HepG2 (cell line): ENCODE measurements around the gene CEL. TPM values are rescaled to one million over a fixed set of nuclear protein-coding genes. Genes with fewer than 3 reads are reported as not detected.

ENCODE experiments used
- ATAC-seq: fragments of 200-7000 bp; cut with Tn5 transposase; 3 replicates; pipeline ENCODE4 v1.9.1; 2020; ENCODE audit warnings: mild to moderate bottlenecking, moderate library complexity
- BruUV-seq: library from RNA; stranded (reverse); fragments of 400-500 nt; replicated peaks from 2 replicates; lab custom pipeline; 2021; lab: Mats Ljungman, UMichigan
- CTCF ChIA-PET: fragments of 300-600 bp; formaldehyde crosslinking; extraction: SDS; loops from one replicate; lab custom pipeline; 2021; ENCODE audit warnings: low total read pairs, inconsistent platforms, low intra/inter-chr PET ratio; lab: Yijun Ruan, JAX
- POLR2A ChIA-PET: fragments of 350-600 bp; sonication (Branson Sonifier 250); formaldehyde crosslinking; loops from one replicate; lab custom pipeline; 2020; ENCODE audit warnings: antibody characterized with exemption, inconsistent platforms; lab: Yijun Ruan, JAX
- DNase-seq: peaks from one replicate; pipeline ENCODE4 v3.0.0-alpha.2; 2015; ENCODE audit warnings: low spot score
- FAIRE-seq: peaks from 3 replicates; lab custom pipeline; 2011; peaks lifted over from hg19 to GRCh38; lab: Jason Lieb, UNC
- H2AFZ ChIP-seq: one replicate; pipeline ENCODE4 v1.6.1; 2011; ENCODE audit warnings: low read length, inconsistent platforms
- H3K27ac ChIP-seq: fragments of 300-600 bp; 3 replicates; pipeline ENCODE4 v1.8.0; 2011; ENCODE audit warnings: mixed run types, mild to moderate bottlenecking, mixed read lengths, low read length, inconsistent platforms; ENCODE audit not compliant: insufficient read depth; ENCODE audit errors: extremely low read length
- H3K27me3 ChIP-seq, 2 experiments: fragments of 200-600 bp in 1 of 2; 2 replicates in 1 of 2; 3 replicates in 1 of 2; pipeline versions ENCODE4 v1.6.0 to v1.8.0; 2011; ENCODE audit warnings: low read length in 2 of 2, mild to moderate bottlenecking in 2 of 2, moderate library complexity in 2 of 2, inconsistent platforms in 1 of 2; ENCODE audit not compliant: insufficient read depth in 2 of 2, control insufficient read depth in 1 of 2
- H3K36me3 ChIP-seq, 2 experiments: fragments of 200-600 bp in 1 of 2; replicated peaks in 1 of 2; 2 replicates in 1 of 2; 3 replicates in 1 of 2; pipeline versions ENCODE4 v1.5.1 to v1.8.0; 2011; ENCODE audit warnings: low read length in 2 of 2, inconsistent platforms in 1 of 2; ENCODE audit not compliant: insufficient read depth in 2 of 2, control insufficient read depth in 1 of 2
- H3K4me1 ChIP-seq: 2 replicates; pipeline ENCODE4 v1.5.1; 2012; ENCODE audit warnings: low read length, inconsistent platforms; ENCODE audit not compliant: insufficient read depth
- H3K4me2 ChIP-seq: 2 replicates; pipeline ENCODE4 v1.6.0; 2011; ENCODE audit warnings: low read depth, low read length, inconsistent platforms
- H3K4me3 ChIP-seq, 3 experiments: fragments of 200-600 bp in 1 of 3; sonication (generic), shearing (Covaris generic) in 1 of 3; replicated peaks in 1 of 3; 2 replicates each; pipeline ENCODE4 v1.5.1; 2011 to 2016; ENCODE audit warnings: low read length in 3 of 3, inconsistent platforms in 2 of 3, low read depth in 2 of 3, mild to moderate bottlenecking in 2 of 3, control low read depth in 1 of 3, mixed read lengths in 1 of 3; ENCODE audit not compliant: insufficient read depth in 1 of 3
- H3K79me2 ChIP-seq: one replicate; pipeline ENCODE4 v1.6.1; 2011; ENCODE audit warnings: low read length, inconsistent platforms; ENCODE audit not compliant: insufficient read depth
- H3K9ac ChIP-seq: 2 replicates; pipeline ENCODE4 v1.6.0; 2011; ENCODE audit warnings: mild to moderate bottlenecking, low read depth, low read length, inconsistent platforms; ENCODE audit not compliant: insufficient read depth
- H3K9me3 ChIP-seq: 2 replicates; pipeline ENCODE4 v1.5.1; 2012; ENCODE audit warnings: mild to moderate bottlenecking, low read length
- H4K20me1 ChIP-seq: 2 replicates; pipeline ENCODE4 v1.6.0; 2011; ENCODE audit warnings: inconsistent platforms, mild to moderate bottlenecking, low read length, moderate library complexity; ENCODE audit not compliant: insufficient read depth
- ARHGAP35 ChIP-seq: sonication (generic); formaldehyde crosslinking; IDR thresholded peaks from 2 replicates; pipeline ENCODE4 v1.9.0; 2022; ENCODE audit warnings: mild to moderate bottlenecking, inconsistent platforms, moderate library complexity, missing genetic modification reagents, borderline replicate concordance
- HOXA3 ChIP-seq: sonication (generic); formaldehyde crosslinking; IDR thresholded peaks from 2 replicates; pipeline ENCODE4 v1.5.0; 2020; ENCODE audit warnings: missing genetic modification reagents
- IKZF5 ChIP-seq: IDR thresholded peaks from 2 replicates; pipeline ENCODE4 v1.6.1; 2018; ENCODE audit warnings: missing genetic modification reagents, mild to moderate bottlenecking, missing compliant biosample characterization
- MTA1 ChIP-seq: sonication (generic); formaldehyde crosslinking; IDR thresholded peaks from 2 replicates; pipeline ENCODE4 v1.4.0; 2020; ENCODE audit warnings: missing genetic modification reagents, mild to moderate bottlenecking, borderline replicate concordance
- MTF1 ChIP-seq: sonication (generic); formaldehyde crosslinking; IDR thresholded peaks from 2 replicates; pipeline ENCODE4 v1.5.0; 2020; ENCODE audit warnings: missing genetic modification reagents
- POLR2G ChIP-seq: fragments of 200-400 bp; formaldehyde crosslinking; IDR thresholded peaks from 2 replicates; pipeline ENCODE4 v1.6.1; 2018; ENCODE audit warnings: mild to moderate bottlenecking, low read depth, low read length, moderate library complexity
- RARA ChIP-seq: IDR thresholded peaks from 2 replicates; pipeline ENCODE4 v1.6.1; 2016; ENCODE audit warnings: missing genetic modification reagents, missing compliant biosample characterization
- SNAPC4 ChIP-seq: sonication (generic); formaldehyde crosslinking; IDR thresholded peaks from 2 replicates; pipeline ENCODE4 v1.4.0; 2020; ENCODE audit warnings: mild to moderate bottlenecking, missing genetic modification reagents
- TFE3 ChIP-seq: IDR thresholded peaks from 2 replicates; pipeline ENCODE4 v1.6.1; 2016
- ZBTB8A ChIP-seq: sonication (generic); formaldehyde crosslinking; IDR thresholded peaks from 2 replicates; pipeline ENCODE4 v1.4.0; 2020; ENCODE audit warnings: mild to moderate bottlenecking, low read depth, missing genetic modification reagents, borderline replicate concordance
- ZFP36L2 ChIP-seq: sonication (generic); formaldehyde crosslinking; IDR thresholded peaks from 2 replicates; pipeline ENCODE4 v1.4.0; 2020; ENCODE audit warnings: missing genetic modification reagents
- ZNF275 ChIP-seq: sonication (generic); formaldehyde crosslinking; IDR thresholded peaks from 2 replicates; pipeline ENCODE4 v1.8.0; 2022; ENCODE audit warnings: missing genetic modification reagents, mild to moderate bottlenecking, inconsistent platforms, borderline replicate concordance
- ZNF30 ChIP-seq: sonication (generic); formaldehyde crosslinking; IDR thresholded peaks from 2 replicates; pipeline ENCODE4 v1.5.0; 2020; ENCODE audit warnings: mild to moderate bottlenecking, missing genetic modification reagents
- ZNF703 ChIP-seq: sonication (generic); formaldehyde crosslinking; IDR thresholded peaks from 2 replicates; pipeline ENCODE4 v1.5.1; 2020; ENCODE audit warnings: missing genetic modification reagents, mild to moderate bottlenecking, moderate library complexity, borderline replicate concordance
- ZNF839 ChIP-seq: sonication (generic); formaldehyde crosslinking; IDR thresholded peaks from 2 replicates; pipeline ENCODE4 v1.4.0; 2020; ENCODE audit warnings: missing genetic modification reagents, mild to moderate bottlenecking, borderline replicate concordance
- WGBS: methylation state at CpG from one replicate; pipeline ENCODE4 v1.1.6; 2017; ENCODE audit warnings: low lambda C conversion rate; 5-methylcytosine and 5-hydroxymethylcytosine counted together
- in situ Hi-C: cut with HindIII; loops from 2 replicates; pipeline ENCODE4 v1.10.0; 2017; ENCODE audit warnings: low pct_unique_long_range_greater_than_20kb; ENCODE audit not compliant: extremely low pct_ligation_motif_present
- intact Hi-C: fragments of 100-400 bp; cut with micrococcal nuclease; formaldehyde crosslinking; loops from one replicate; pipeline ENCODE4 v1.10.0; 2022; ENCODE audit not compliant: unreplicated experiment
- polyA plus RNA-seq, 8 experiments: library from polyadenylated mRNA; depleted of rRNA in 3 of 8; stranded (reverse) in 7 of 8; unstranded in 1 of 8; fragments of >200 nt; fragmentation: Illumina TruSeq in 4 of 8; extraction: Trizol in 4 of 8; gene quantifications; 2 replicates each; pipeline versions ENCODE4 v1.2.1 to v1.2.3, GENCODE V29; 2011 to 2016; ENCODE audit warnings: low read depth in 4 of 8, missing spikeins in 1 of 8, mixed read lengths in 1 of 8; ENCODE audit not compliant: insufficient read depth in 1 of 8
- total RNA-seq, 5 experiments: library from RNA; depleted of rRNA; stranded (reverse); fragments of >200 nt; fragmentation: Illumina TruSeq; extraction: Trizol; gene quantifications; 2 replicates each; pipeline ENCODE4 v1.2.3, GENCODE V29; 2016; ENCODE audit warnings: low read depth in 1 of 5

CEL gene
- total and polyA plus RNA-seq, 2 of the 13 experiments (the other 11 are each of a cell fraction or from before 2014, with no cell fraction given) = 0.63 to 1.5 TPM

- no peak overlapping the region for H3K4me3 ChIP-seq
- H3K79me2 ChIP-seq = no peaks in the 10 kb centered on the region
- ATAC-seq = no peak
- no peak overlapping the region for H2AFZ ChIP-seq
- no peak for FAIRE-seq
- H3K4me2 ChIP-seq = no peak overlapping the region
- H3K9ac ChIP-seq = no peak overlapping the region
- no TSS peak for BruUV-seq
- TF ChIP-seq ZBTB8A = no peak
- no peak for TF ChIP-seq ZNF30
- no peak for TF ChIP-seq ZNF703 (CRISPR knock-in tag)
- no peak for TF ChIP-seq SNAPC4 (CRISPR knock-in tag)
- TF ChIP-seq ZFP36L2 (CRISPR knock-in tag) = no peak
- no peak for TF ChIP-seq ZNF275 (CRISPR knock-in tag)
- no peak for TF ChIP-seq ZNF839 (CRISPR knock-in tag)
- no peak for TF ChIP-seq POLR2G
- TF ChIP-seq MTA1 = no peak
- no peak for TF ChIP-seq IKZF5
- TF ChIP-seq RARA = no peak
- TF ChIP-seq TFE3 (CRISPR knock-in tag) = no peak
- TF ChIP-seq ARHGAP35 (CRISPR knock-in tag) = no peak
- no peak for TF ChIP-seq HOXA3 (CRISPR knock-in tag)
- no peak for TF ChIP-seq MTF1 (CRISPR knock-in tag)
- intact Hi-C loops (no loop called here), in situ Hi-C loops (no loop called here)
- no peak for DNase-seq
- no peaks in the 10 kb centered on the region for H4K20me1 ChIP-seq
- no peaks in the 10 kb centered on the region for H3K36me3 ChIP-seq
- CTCF ChIA-PET = no interaction called here
- H3K27me3 ChIP-seq = peaks cover 0 to 19% of the 10 kb centered on the region in 2 experiments; a peak in 1 of 5 replicates
- WGBS = 60% methylated on average over 4 of the region's 4 CpGs
- POLR2A ChIA-PET = interaction anchor here (1.5 to 1.9 kb wide), 3 partner anchors 16 to 46 kb away, joined by 3 to 9 read pairs (median 5); partner anchors contain the start of gene GTF3C5
- no peaks in the 10 kb centered on the region for H3K9me3 ChIP-seq
- H3K4me1 ChIP-seq = peaks cover 27% of the 10 kb centered on the region
- no peak overlapping the region for H3K27ac ChIP-seq
Observed at GRCh38 chr9:133076691-133077090, 14.9 kb downstream of the CEL start.
